Measurements from ENCODE around the gene FOXD4. TPM values are rescaled to one million over a fixed set of nuclear protein-coding genes. Genes with fewer than 3 reads are reported as not detected.
"Not testable (repeated sequence)": the region's sequence is repeated elsewhere in the genome, so short reads cannot be mapped to it uniquely, and the experiment has no call there.

Gene FOXD4
- total RNA-seq, 1 experiment from 2014 or later, result 0.05 TPM

- not testable (repeated sequence) for DNase-seq (ENCODE audit: low read depth)
These were observed 24.3 kb downstream of the FOXD4 start for GRCh38 chr9:93909-94308.

GRCh38 chr9:90851-91250, 27.4 kb downstream of the FOXD4 start:
- not testable (repeated sequence) for DNase-seq (ENCODE audit: low read depth)

- not testable (repeated sequence) for DNase-seq (ENCODE audit: low read depth)
These were observed 29.7 kb downstream of the FOXD4 start for GRCh38 chr9:88396-89037.

GRCh38 chr9:87860-88259, 30.4 kb downstream of the FOXD4 start:
- not testable (repeated sequence) for DNase-seq (ENCODE audit: low read depth)

- not testable (repeated sequence) for DNase-seq (ENCODE audit: low read depth)
These were observed 31.1 kb downstream of the FOXD4 start for GRCh38 chr9:87105-87504.

GRCh38 chr9:86697-87096, 31.5 kb downstream of the FOXD4 start:
- not testable (repeated sequence) for DNase-seq (ENCODE audit: low read depth)

GRCh38 chr9:82932-83689, 35.1 kb downstream of the FOXD4 start:
- not testable (repeated sequence) for DNase-seq (ENCODE audit: low read depth)

GRCh38 chr9:78333-78732, 39.9 kb downstream of the FOXD4 start:
- DNase-seq (ENCODE audit: low read depth), result not testable (repeated sequence)

GRCh38 chr9:76389-76788, 41.8 kb downstream of the FOXD4 start:
- DNase-seq (ENCODE audit: low read depth), result not testable (repeated sequence)

- not testable (repeated sequence) for DNase-seq (ENCODE audit: low read depth)
These were observed 44.2 kb downstream of the FOXD4 start for GRCh38 chr9:73900-74525.

- DNase-seq (ENCODE audit: low read depth), result peak; percentile 20
These were observed 44.9 kb downstream of the FOXD4 start for GRCh38 chr9:73076-73899.

Other genes with a start within 250 kb of the FOXD4 start
- gene WASHC1, start 89.0 kb downstream of the FOXD4 start, total RNA-seq (2014; rRNA removed; shearing (Covaris generic)), result 2.8 and 3.8 TPM in 2 replicates
- gene ZNG1A, start 60.6 kb upstream of the FOXD4 start, total RNA-seq (2014; rRNA removed; shearing (Covaris generic)), result 32.1 and 47.2 TPM in 2 replicates
- 0.49 and 1.4 TPM in 2 replicates for gene DOCK8, start 96.4 kb upstream of the FOXD4 start, total RNA-seq (2014; rRNA removed; shearing (Covaris generic))